ENCODE results near the gene SMTN. TPM values are rescaled to one million over a fixed set of nuclear protein-coding genes. Genes with fewer than 3 reads are reported as not detected.

The SMTN gene
- total and polyA plus RNA-seq, 9 of the 15 experiments (the other 6 are each of a cell fraction or from before 2014, with no cell fraction given) = 2.5 to 41.1 (median 16.1) TPM

DNA sequence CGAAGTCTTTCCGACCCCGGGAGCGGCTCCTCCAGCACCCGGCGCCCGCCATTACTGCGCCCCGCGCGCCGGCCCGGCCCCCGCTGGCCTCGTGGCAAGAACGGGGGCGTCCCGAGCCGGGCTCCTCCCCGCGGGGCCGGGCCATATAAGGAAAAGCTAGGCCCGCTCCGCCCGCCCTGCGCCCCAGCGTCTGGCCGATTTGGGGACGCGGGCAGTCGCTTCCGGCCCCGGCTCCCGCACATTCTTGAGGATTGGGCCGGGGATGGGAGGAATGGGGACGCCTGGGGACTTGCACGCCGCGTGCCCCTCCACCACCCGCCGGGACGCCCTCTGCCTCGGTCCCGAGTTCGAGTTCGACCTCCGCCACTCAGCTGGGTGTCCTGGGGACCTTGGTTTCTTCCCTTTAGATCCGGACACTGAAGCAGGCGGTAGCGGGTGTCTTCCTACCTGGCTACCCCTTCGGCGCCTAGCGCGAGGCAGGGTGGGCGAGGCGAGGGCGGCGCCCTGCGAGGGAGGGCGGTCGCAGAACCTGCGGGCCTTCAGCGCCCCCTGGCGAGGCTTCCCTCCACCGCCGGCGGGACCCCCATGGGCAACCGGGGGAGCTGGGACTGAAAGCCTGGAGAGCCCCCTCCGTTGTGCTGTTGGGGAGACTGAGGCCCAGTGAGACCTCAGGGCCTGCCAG is 3.8 kb downstream of the SMTN start (continued):
- TF ChIP-seq BACH1 (tag; IDR thresholded peaks at IDR 0.05) = no peak
- TF ChIP-seq ETS1 (conservative IDR thresholded peaks at IDR 0.05; ENCODE audit: control insufficient read depth, low read depth, low read length) = no peak
- peak; percentile 65; the same call in 1 of the 2 replicates for TF ChIP-seq GABPB1 (CRISPR knock-in tag; IDR thresholded peaks at IDR 0.05)
- no peak for TF ChIP-seq FOXA1 (IDR thresholded peaks at IDR 0.05; ENCODE audit: borderline replicate concordance)
- peak; percentile 49; the same call in 1 of the 2 replicates for TF ChIP-seq CBX1 (IDR thresholded peaks at IDR 0.05; ENCODE audit: low read depth)
- TF ChIP-seq HNRNPH1 (optimal IDR thresholded peaks at IDR 0.05; ENCODE audit: low read depth, low read length) = no peak
- TF ChIP-seq DMBX1 (CRISPR knock-in tag; IDR thresholded peaks at IDR 0.05; ENCODE audit: borderline replicate concordance) = no peak
- TF ChIP-seq PPARD (CRISPR knock-in tag; IDR thresholded peaks at IDR 0.05) = no peak
- TF ChIP-seq ZNF354B (CRISPR knock-in tag; IDR thresholded peaks at IDR 0.05) = no peak
- no peak for TF ChIP-seq ZNF57 (CRISPR knock-in tag; IDR thresholded peaks at IDR 0.05)
- TF ChIP-seq POLR2H (tag; IDR thresholded peaks at IDR 0.05; ENCODE audit: low read depth) = no peak; the same call in 1 of the 2 replicates
- TF ChIP-seq TAL1 (IDR thresholded peaks at IDR 0.05) = no peak
- no peak for TF ChIP-seq ASH1L (IDR thresholded peaks at IDR 0.05; ENCODE audit: borderline replicate concordance, low read depth, partially characterized antibody)
- TF ChIP-seq TBP (optimal IDR thresholded peaks at IDR 0.05; ENCODE audit: low read depth, low read length) = peak; percentile 82
- peak; percentile 53 for TF ChIP-seq CHD1 (IDR thresholded peaks at IDR 0.05; ENCODE audit: low read length)
- no peak for TF ChIP-seq CBFB (CRISPR knock-in tag; IDR thresholded peaks at IDR 0.05)
- no peak for TF ChIP-seq CHD2 (IDR thresholded peaks at IDR 0.05; ENCODE audit: low read depth, low read length)
- TF ChIP-seq ZNF282 (CRISPR knock-in tag; IDR thresholded peaks at IDR 0.05) = no peak
- TF ChIP-seq, protein P1, sequence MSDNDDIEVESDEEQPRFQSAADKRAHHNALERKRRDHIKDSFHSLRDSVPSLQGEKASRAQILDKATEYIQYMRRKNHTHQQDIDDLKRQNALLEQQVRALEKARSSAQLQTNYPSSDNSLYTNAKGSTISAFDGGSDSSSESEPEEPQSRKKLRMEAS (CRISPR knock-in tag; IDR thresholded peaks at IDR 0.05) = peak; percentile 58
- peak; percentile 92 for TF ChIP-seq MYC (IDR thresholded peaks at IDR 0.05; ENCODE audit: low read depth, low read length)
- TF ChIP-seq MYC (CRISPR knock-in tag; IDR thresholded peaks at IDR 0.05; ENCODE audit: borderline replicate concordance, low read depth) = no peak
- TF ChIP-seq STAT5B (CRISPR knock-in tag; IDR thresholded peaks at IDR 0.05) = no peak
- no peak for TF ChIP-seq CREB5 (CRISPR knock-in tag; IDR thresholded peaks at IDR 0.05)
- TF ChIP-seq ZBTB34 (CRISPR knock-in tag; IDR thresholded peaks at IDR 0.05) = no peak
- no peak for TF ChIP-seq ZNF699 (CRISPR knock-in tag; IDR thresholded peaks at IDR 0.05; ENCODE audit: insufficient replicate concordance)
- no peak for TF ChIP-seq ESRRB (CRISPR knock-in tag; IDR thresholded peaks at IDR 0.05; ENCODE audit: borderline replicate concordance)
- TF ChIP-seq ZNF12 (CRISPR knock-in tag; IDR thresholded peaks at IDR 0.05) = no peak

Data from K562 (cell line).